WERI-Rb-1 (cell line): ENCODE data around the gene RAB6B.

Source experiments
- DNase-seq: peaks from one replicate; pipeline ENCODE4 v3.0.0-alpha.2; 2020
- H3K27ac ChIP-seq: fragments of 250-450 bp; sonication (Bioruptor Pico); 2 replicates; pipeline ENCODE4 v1.5.1; 2020; ENCODE audit warnings: mild to moderate bottlenecking, moderate library complexity
- H3K27me3 ChIP-seq: fragments of 250-450 bp; sonication (Bioruptor Pico); 2 replicates; pipeline ENCODE4 v1.5.1; 2021; ENCODE audit warnings: mild to moderate bottlenecking, low read depth, moderate library complexity; ENCODE audit not compliant: insufficient read depth, severe bottlenecking
- H3K36me3 ChIP-seq: fragments of 250-450 bp; sonication (Bioruptor Pico); 2 replicates; pipeline ENCODE4 v1.5.1; 2020; ENCODE audit warnings: mild to moderate bottlenecking, moderate library complexity
- H3K4me3 ChIP-seq: 2 replicates; pipeline ENCODE4 v1.5.1; 2011; ENCODE audit warnings: low read depth, mild to moderate bottlenecking, control low read depth, low read length
- H3K9me3 ChIP-seq: fragments of 250-450 bp; sonication (Bioruptor Pico); 2 replicates; pipeline ENCODE4 v1.5.1; 2021; ENCODE audit warnings: mild to moderate bottlenecking, moderate library complexity; ENCODE audit not compliant: severe bottlenecking
- CTCF ChIP-seq: IDR thresholded peaks from 2 replicates; pipeline ENCODE4 v1.5.1; 2011; ENCODE audit warnings: low read depth, mild to moderate bottlenecking, control low read depth, inconsistent platforms, low read length

The RAB6B gene

GRCh38 chr3:133890037-133890436, 5.6 kb downstream of the RAB6B start:
- TF ChIP-seq CTCF = no peak
- no peak for DNase-seq
- Histone ChIP-seq H3K27me3 (peaks cover 52% of the 10 kb centered on the region), H3K4me3 (no peak overlapping the region), H3K27ac (no peak overlapping the region), H3K9me3 (no peaks in the 10 kb centered on the region), H3K36me3 (no peaks in the 10 kb centered on the region)

- Histone ChIP-seq H3K27me3 (peaks cover 42% of the 10 kb centered on the region), H3K4me3 (no peak overlapping the region), H3K9me3 (no peaks in the 10 kb centered on the region), H3K36me3 (no peaks in the 10 kb centered on the region), H3K27ac (no peak overlapping the region)
- no peak for TF ChIP-seq CTCF
- no peak for DNase-seq
Observed at GRCh38 chr3:133888726-133889340, 6.8 kb downstream of the RAB6B start.

GRCh38 chr3:133887803-133888703, 7.6 kb downstream of the RAB6B start:
- Histone ChIP-seq H3K9me3 (no peaks in the 10 kb centered on the region), H3K36me3 (no peaks in the 10 kb centered on the region), H3K27me3 (peaks cover 39% of the 10 kb centered on the region), H3K27ac (no peak overlapping the region), H3K4me3 (no peak overlapping the region)
- no peak for DNase-seq
- no peak for TF ChIP-seq CTCF

GRCh38 chr3:133887074-133887802, 8.4 kb downstream of the RAB6B start:
- Histone ChIP-seq H3K27ac (no peak overlapping the region), H3K9me3 (peaks cover under 1% of the 10 kb centered on the region), H3K4me3 (no peak overlapping the region), H3K27me3 (peaks cover 37% of the 10 kb centered on the region), H3K36me3 (no peaks in the 10 kb centered on the region)
- TF ChIP-seq CTCF = no peak
- DNase-seq = no peak

GRCh38 chr3:133886031-133886722, 9.5 kb downstream of the RAB6B start:
- peaks cover 31% of the 10 kb centered on the region for H3K27me3 ChIP-seq
- no peaks in the 10 kb centered on the region for H3K36me3 ChIP-seq
- no peak for DNase-seq
- TF ChIP-seq CTCF = no peak
- no peak overlapping the region for H3K27ac ChIP-seq
- H3K9me3 ChIP-seq = peaks cover 6% of the 10 kb centered on the region
- no peak overlapping the region for H3K4me3 ChIP-seq
